Tibial artery (tissue), 4 donors: ENCODE results near the gene ARL13B.

Source experiments
- DNase-seq, 2 donors: peaks; one replicate each; pipeline ENCODE4 v3.0.0-alpha.2; 2019
- H3K27ac ChIP-seq, 2 donors: fragments of 200-600 bp; sonication (generic) in 1 of 2; 1 replicate in 1 of 2; 2 replicates in 1 of 2; pipeline ENCODE4 v1.5.1; 2018 to 2019; ENCODE audit warnings: mild to moderate bottlenecking in 1 of 2
- H3K27me3 ChIP-seq, 2 donors: fragments of 200-600 bp; sonication (generic) in 1 of 2; one replicate each; pipeline versions ENCODE4 v1.5.1 to v1.6.0; 2016 to 2019
- H3K36me3 ChIP-seq, 3 donors: fragments of 200-600 bp; sonication (generic) in 2 of 3; one replicate each; pipeline ENCODE4 v1.5.1; 2016 to 2019; ENCODE audit warnings: mild to moderate bottlenecking in 2 of 3
- H3K4me1 ChIP-seq, 4 donors: fragments of 200-600 bp; sonication (generic) in 2 of 4; 1 replicate in 3 of 4; 2 replicates in 1 of 4; pipeline ENCODE4 v1.5.1; 2016 to 2019
- H3K4me3 ChIP-seq, 2 donors: fragments of 200-600 bp; sonication (generic) in 1 of 2; 1 replicate in 1 of 2; 2 replicates in 1 of 2; pipeline ENCODE4 v1.5.1; 2018 to 2019; ENCODE audit warnings: mild to moderate bottlenecking in 2 of 2
- H3K9me3 ChIP-seq, 3 donors: fragments of 200-600 bp; sonication (generic) in 1 of 3; one replicate each; pipeline ENCODE4 v1.5.1; 2016 to 2019
- intact Hi-C: fragments of 100-400 bp; cut with DNase I; formaldehyde crosslinking; loops from one replicate; pipeline ENCODE4 v1.15.0; 2023; ENCODE audit warnings: low total_unique reads
- TF ChIP-seq, protein P1 (sequence below), 2 experiments: fragments of 200-600 bp in 1 of 2; fragments of 450-650 bp in 1 of 2; IDR thresholded peaks; one replicate each; pipeline ENCODE4 v1.5.1; 2017 to 2019; ENCODE audit warnings: antibody characterized with exemption in 2 of 2, mild to moderate bottlenecking in 1 of 2, moderate library complexity in 1 of 2

ARL13B gene

DNA sequence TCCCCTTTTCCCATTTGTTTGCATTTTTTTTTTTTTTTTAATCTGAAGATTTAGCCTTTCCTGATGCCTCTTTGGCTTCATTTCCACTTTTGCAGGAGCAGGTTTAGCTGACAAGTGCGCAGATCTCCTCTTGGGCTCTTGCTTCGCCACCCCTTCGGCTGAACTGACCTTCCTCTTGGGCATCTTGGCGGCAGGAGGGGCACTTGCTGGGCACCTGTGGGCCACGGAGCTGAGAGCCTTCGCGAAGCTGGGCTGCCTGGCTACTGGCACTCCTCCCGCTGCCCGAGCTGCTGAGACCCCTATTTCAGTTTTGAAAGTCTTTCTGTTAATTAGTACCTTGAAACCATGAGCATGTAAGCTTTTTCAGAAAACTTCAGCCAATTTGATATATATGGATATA is 8.8 kb downstream of the ARL13B start:
- Histone ChIP-seq H3K4me1 (peaks cover 0 to 14% (median 0%) of the 10 kb centered on the region in 4 donors), H3K36me3 (no peaks in the 10 kb centered on the region), H3K9me3 (no peaks in the 10 kb centered on the region), H3K27ac (no peak overlapping the region), H3K27me3 (no peaks in the 10 kb centered on the region), H3K4me3 (no peak overlapping the region)
- intact Hi-C loops, result no loop called here
- DNase-seq, result no peak
- TF ChIP-seq, protein P1, sequence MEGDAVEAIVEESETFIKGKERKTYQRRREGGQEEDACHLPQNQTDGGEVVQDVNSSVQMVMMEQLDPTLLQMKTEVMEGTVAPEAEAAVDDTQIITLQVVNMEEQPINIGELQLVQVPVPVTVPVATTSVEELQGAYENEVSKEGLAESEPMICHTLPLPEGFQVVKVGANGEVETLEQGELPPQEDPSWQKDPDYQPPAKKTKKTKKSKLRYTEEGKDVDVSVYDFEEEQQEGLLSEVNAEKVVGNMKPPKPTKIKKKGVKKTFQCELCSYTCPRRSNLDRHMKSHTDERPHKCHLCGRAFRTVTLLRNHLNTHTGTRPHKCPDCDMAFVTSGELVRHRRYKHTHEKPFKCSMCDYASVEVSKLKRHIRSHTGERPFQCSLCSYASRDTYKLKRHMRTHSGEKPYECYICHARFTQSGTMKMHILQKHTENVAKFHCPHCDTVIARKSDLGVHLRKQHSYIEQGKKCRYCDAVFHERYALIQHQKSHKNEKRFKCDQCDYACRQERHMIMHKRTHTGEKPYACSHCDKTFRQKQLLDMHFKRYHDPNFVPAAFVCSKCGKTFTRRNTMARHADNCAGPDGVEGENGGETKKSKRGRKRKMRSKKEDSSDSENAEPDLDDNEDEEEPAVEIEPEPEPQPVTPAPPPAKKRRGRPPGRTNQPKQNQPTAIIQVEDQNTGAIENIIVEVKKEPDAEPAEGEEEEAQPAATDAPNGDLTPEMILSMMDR (IDR thresholded peaks at IDR 0.05), result no peak

DNA sequence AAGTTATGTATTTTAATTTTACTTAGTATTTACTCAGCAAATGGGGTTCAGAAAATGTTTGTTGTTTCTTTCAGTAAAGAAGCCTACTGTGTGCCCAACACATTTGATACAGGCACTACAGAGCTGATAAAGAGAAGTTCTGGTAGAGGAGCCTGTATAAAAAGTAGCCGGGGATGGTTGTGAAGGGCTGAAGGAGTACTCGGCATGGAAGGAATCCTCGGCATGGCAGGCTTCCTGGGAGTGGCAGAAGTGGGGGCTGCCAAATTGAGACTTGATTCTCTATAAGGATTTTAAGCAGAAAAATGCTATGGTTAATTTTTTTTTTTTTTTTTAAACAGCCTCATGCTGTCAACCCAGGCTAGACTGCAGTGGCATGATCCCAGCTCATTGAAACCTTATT is 9.3 kb downstream of the ARL13B start:
- no peaks in the 10 kb centered on the region for H3K9me3 ChIP-seq
- no peaks in the 10 kb centered on the region for H3K36me3 ChIP-seq
- H3K4me1 ChIP-seq, result peaks cover 0 to 14% (median 0%) of the 10 kb centered on the region in 4 donors
- TF ChIP-seq, protein P1 (IDR thresholded peaks at IDR 0.05), result no peak
- no peaks in the 10 kb centered on the region for H3K27me3 ChIP-seq
- H3K4me3 ChIP-seq, result no peak overlapping the region
- intact Hi-C loops, result no loop called here
- DNase-seq, result no peak
- H3K27ac ChIP-seq, result no peak overlapping the region

DNA sequence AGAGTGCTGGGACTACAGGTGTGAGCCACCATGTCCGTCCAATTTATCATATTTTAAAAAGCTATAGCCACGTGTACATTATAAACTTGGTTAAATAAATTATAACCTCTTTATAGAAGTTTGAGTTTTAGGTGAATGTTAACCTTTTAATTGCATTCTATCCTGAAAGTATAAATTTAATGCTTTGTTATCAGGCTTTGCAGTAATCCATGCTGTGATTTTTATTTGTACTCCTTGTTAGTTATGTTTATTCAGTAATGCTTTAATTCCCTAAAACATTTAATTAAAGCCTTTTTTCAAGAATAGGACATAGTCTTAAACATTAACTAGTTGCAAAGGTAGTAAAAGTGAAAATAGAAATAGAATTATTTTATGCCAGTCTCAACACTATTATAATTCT is 11.7 kb downstream of the ARL13B start:
- H3K36me3 ChIP-seq, result peaks cover 0 to 3% (median under 1%) of the 10 kb centered on the region in 3 donors
- intact Hi-C loops, result no loop called here
- no peak overlapping the region for H3K27ac ChIP-seq
- TF ChIP-seq, protein P1 (IDR thresholded peaks at IDR 0.05), result no peak
- H3K9me3 ChIP-seq, result no peaks in the 10 kb centered on the region
- no peak overlapping the region for H3K4me3 ChIP-seq
- H3K27me3 ChIP-seq, result no peaks in the 10 kb centered on the region
- H3K4me1 ChIP-seq, result peaks cover 0 to 14% (median 0%) of the 10 kb centered on the region in 4 donors
- DNase-seq, result no peak

DNA sequence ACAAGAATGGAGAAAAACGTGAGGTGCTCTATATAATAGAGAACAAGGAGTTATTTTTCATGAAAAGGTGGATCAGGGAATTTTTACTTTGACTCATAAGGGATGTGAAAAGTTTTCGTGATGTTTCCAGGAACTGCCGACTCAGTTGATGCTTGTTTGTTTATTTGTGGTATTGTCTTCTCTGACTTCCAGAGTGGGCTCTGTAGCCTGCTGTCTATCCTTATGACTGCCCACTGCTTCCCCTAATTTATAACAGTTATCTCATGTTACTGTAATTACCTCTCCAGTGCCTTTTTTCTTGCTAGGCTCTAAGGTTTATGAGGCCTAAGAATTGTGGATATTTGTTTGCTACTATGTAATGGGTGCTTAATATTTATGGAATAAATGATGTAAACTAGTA is 12.3 kb downstream of the ARL13B start:
- Histone ChIP-seq H3K27ac (no peak overlapping the region), H3K4me3 (no peak overlapping the region), H3K4me1 (peaks cover 0 to 14% (median 0%) of the 10 kb centered on the region in 4 donors), H3K9me3 (no peaks in the 10 kb centered on the region), H3K36me3 (peaks cover 0 to 9% (median 5%) of the 10 kb centered on the region in 3 donors), H3K27me3 (no peaks in the 10 kb centered on the region)
- TF ChIP-seq, protein P1 (IDR thresholded peaks at IDR 0.05), result no peak
- no peak for DNase-seq
- intact Hi-C loops, result no loop called here

DNA sequence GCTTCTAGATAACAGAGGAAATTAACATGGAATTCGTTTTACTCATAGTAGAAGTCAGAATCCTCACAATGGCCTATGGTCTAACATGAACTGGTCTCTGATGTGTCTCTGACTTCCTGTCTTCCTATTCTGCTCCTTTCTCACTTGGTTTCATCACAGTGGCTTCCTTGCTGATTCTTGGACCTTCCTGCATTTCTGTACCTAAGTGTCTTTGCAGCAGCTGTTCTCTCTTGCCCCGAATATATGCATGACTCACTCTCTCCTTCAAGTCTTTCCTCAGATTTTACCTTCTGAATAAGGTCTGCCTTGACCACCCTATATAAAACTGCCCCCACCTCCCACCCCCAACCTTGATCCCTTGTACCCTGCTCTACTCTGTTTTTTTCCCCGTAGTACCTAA is 14.1 kb downstream of the ARL13B start:
- Histone ChIP-seq H3K4me3 (no peak overlapping the region), H3K4me1 (peaks cover 0 to 5% (median 0%) of the 10 kb centered on the region in 4 donors), H3K9me3 (no peaks in the 10 kb centered on the region), H3K36me3 (peaks cover 0 to 12% (median 5%) of the 10 kb centered on the region in 3 donors), H3K27me3 (no peaks in the 10 kb centered on the region), H3K27ac (no peak overlapping the region)
- DNase-seq, result no peak
- intact Hi-C loops, result no loop called here
- TF ChIP-seq, protein P1 (IDR thresholded peaks at IDR 0.05), result no peak

DNA sequence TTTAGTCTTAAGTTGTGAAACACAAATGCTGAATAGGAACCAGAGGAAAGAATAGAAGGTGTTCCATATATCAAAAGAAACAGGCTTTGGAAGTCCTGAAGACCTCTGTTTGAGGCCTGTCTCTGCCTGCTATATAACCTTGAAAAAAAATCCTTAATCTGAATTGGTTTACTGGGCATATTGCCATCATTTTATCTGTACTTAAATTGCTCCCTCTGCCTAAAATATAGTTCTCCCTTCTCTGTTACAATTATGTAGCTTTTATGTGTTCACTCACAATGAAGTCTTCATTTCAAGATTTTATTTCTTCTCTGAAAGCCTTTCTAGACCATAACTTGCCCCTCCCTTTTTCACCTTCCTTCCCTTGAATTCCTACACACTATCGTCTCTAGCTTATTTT is 21.2 kb downstream of the ARL13B start:
- Histone ChIP-seq H3K27ac (no peak overlapping the region), H3K9me3 (no peaks in the 10 kb centered on the region), H3K4me1 (peaks cover 0 to 7% (median 2%) of the 10 kb centered on the region in 4 donors), H3K27me3 (no peaks in the 10 kb centered on the region), H3K36me3 (peaks cover 0 to 12% (median 5%) of the 10 kb centered on the region in 3 donors), H3K4me3 (no peak overlapping the region)
- TF ChIP-seq, protein P1 (IDR thresholded peaks at IDR 0.05), result no peak
- intact Hi-C loops, result no loop called here
- DNase-seq, result no peak
